Ectodermal cell (in vitro differentiated cells): ENCODE results near the gene PADI2.
"Not testable (repeated sequence)": the region's sequence is repeated elsewhere in the genome, so short reads cannot be mapped to it uniquely, and the experiment has no call there.

Source experiments
- H3K27ac ChIP-seq: 2 replicates; pipeline ENCODE4 v1.7.0; 2013; ENCODE audit warnings: mild to moderate bottlenecking, low read depth, low read length; ENCODE audit not compliant: insufficient read depth, poor library complexity, severe bottlenecking
- H3K27me3 ChIP-seq: 2 replicates; pipeline ENCODE4 v1.7.0; 2013; ENCODE audit warnings: mild to moderate bottlenecking, low read length; ENCODE audit not compliant: insufficient read depth, control insufficient read depth, poor library complexity, severe bottlenecking
- H3K36me3 ChIP-seq: one replicate; pipeline ENCODE4 v1.7.0; 2013; ENCODE audit warnings: low read length; ENCODE audit not compliant: control insufficient read depth, insufficient read depth
- H3K4me1 ChIP-seq: one replicate; pipeline ENCODE4 v1.7.0; 2013; ENCODE audit warnings: low read length; ENCODE audit not compliant: control insufficient read depth, insufficient read depth
- H3K4me3 ChIP-seq: 2 replicates; pipeline ENCODE4 v1.7.0; 2013; ENCODE audit warnings: low read depth, low read length, control low read depth; ENCODE audit not compliant: insufficient read depth
- H3K9me3 ChIP-seq: 2 replicates; pipeline ENCODE4 v1.7.0; 2013; ENCODE audit warnings: mild to moderate bottlenecking, low read length, moderate library complexity; ENCODE audit not compliant: control insufficient read depth
- WGBS, 2 experiments: methylation state at CpG; one replicate each; pipeline ENCODE4 v1.1.7; 2013; ENCODE audit warnings: missing lambda C conversion rate in 2 of 2; 5-methylcytosine and 5-hydroxymethylcytosine counted together

The PADI2 gene

GRCh38 chr1:17070163-17070525 lies 49.1 kb downstream of the PADI2 start:
- no peak overlapping the region for H3K27ac ChIP-seq
- no peaks in the 10 kb centered on the region for H3K9me3 ChIP-seq
- H3K4me1 ChIP-seq, result no peaks in the 10 kb centered on the region
- no peak overlapping the region for H3K4me3 ChIP-seq
- WGBS, 2 experiments, result 79 to 86% methylated on average over 10 of the region's 10 CpGs
- no peaks in the 10 kb centered on the region for H3K36me3 ChIP-seq
- no peaks in the 10 kb centered on the region for H3K27me3 ChIP-seq

- Histone ChIP-seq H3K27ac (no peak overlapping the region), H3K27me3 (no peaks in the 10 kb centered on the region), H3K9me3 (no peaks in the 10 kb centered on the region), H3K4me3 (no peak overlapping the region), H3K4me1 (no peaks in the 10 kb centered on the region), H3K36me3 (no peaks in the 10 kb centered on the region)
- 84 to 86% methylated on average over 6 of the region's 6 CpGs for WGBS, 2 experiments
Observed at GRCh38 chr1:17069452-17070162, 49.6 kb downstream of the PADI2 start.

DNA sequence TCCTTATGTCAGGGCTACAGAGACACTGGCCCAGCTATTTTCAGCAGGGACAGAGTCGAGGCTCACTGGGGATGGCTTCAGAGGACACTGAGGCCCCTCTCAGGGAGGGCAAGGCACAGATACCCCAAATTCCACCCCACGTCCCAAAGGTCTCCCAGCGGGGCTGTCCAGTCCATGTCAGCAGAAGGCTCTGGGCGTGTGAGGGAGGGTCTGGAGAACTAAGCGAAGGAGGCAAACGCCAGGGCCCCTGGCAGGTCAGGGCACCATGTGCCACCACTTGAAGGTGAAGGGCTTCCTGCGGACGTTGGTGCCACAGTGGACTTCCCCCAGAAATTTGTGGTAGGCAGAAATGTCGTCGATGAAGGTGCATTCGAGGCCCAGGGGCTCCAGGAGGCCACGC lies 50.5 kb downstream of the PADI2 start:
- WGBS, 2 experiments, result 77% methylated on average over 12 of the region's 12 CpGs
- no peaks in the 10 kb centered on the region for H3K27me3 ChIP-seq
- no peaks in the 10 kb centered on the region for H3K36me3 ChIP-seq
- no peak overlapping the region for H3K27ac ChIP-seq
- no peaks in the 10 kb centered on the region for H3K9me3 ChIP-seq
- H3K4me1 ChIP-seq, result no peaks in the 10 kb centered on the region
- no peak overlapping the region for H3K4me3 ChIP-seq

GRCh38 chr1:17067465-17068240 lies 51.6 kb downstream of the PADI2 start:
- H3K4me3 ChIP-seq, result no peak overlapping the region
- no peaks in the 10 kb centered on the region for H3K9me3 ChIP-seq
- H3K27me3 ChIP-seq, result no peaks in the 10 kb centered on the region
- H3K36me3 ChIP-seq, result no peaks in the 10 kb centered on the region
- no peaks in the 10 kb centered on the region for H3K4me1 ChIP-seq
- H3K27ac ChIP-seq, result no peak overlapping the region
- 81 to 83% methylated on average over 6 to 9 of the region's 10 CpGs for WGBS, 2 experiments

- Histone ChIP-seq H3K36me3 (no peaks in the 10 kb centered on the region), H3K9me3 (no peaks in the 10 kb centered on the region), H3K4me1 (no peaks in the 10 kb centered on the region), H3K27me3 (no peaks in the 10 kb centered on the region), H3K4me3 (no peak overlapping the region), H3K27ac (no peak overlapping the region)
- 87 to 89% methylated on average over 3 of the region's 3 CpGs for WGBS, 2 experiments
Observed at GRCh38 chr1:17067069-17067426, 52.2 kb downstream of the PADI2 start.

GRCh38 chr1:17066361-17067068 lies 52.7 kb downstream of the PADI2 start:
- 90 to 92% methylated on average over 11 of the region's 11 CpGs for WGBS, 2 experiments
- Histone ChIP-seq H3K27me3 (no peaks in the 10 kb centered on the region), H3K27ac (no peak overlapping the region), H3K36me3 (no peaks in the 10 kb centered on the region), H3K9me3 (no peaks in the 10 kb centered on the region), H3K4me1 (no peaks in the 10 kb centered on the region), H3K4me3 (no peak overlapping the region)

DNA sequence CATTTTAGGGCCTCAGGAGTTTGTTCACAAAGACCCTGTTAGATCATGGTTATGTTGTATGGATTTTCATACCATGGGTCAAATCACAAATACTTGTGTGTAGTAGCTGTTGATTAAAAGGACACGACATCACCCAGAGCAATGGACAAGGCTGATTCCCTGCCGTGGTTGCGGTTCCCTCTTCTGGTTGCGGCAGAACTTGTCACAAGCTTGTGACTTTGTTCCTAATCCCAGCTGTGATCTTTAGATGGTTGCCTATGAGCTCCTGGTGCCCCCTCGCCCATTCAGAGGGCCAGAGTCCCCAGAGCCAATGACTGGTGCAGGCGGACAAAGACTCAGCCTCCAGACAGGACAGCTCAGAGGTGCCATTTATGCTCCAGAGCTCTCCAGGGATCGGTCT lies 53.6 kb downstream of the PADI2 start:
- WGBS, 2 experiments, result 77 to 80% methylated on average over 7 of the region's 7 CpGs

DNA sequence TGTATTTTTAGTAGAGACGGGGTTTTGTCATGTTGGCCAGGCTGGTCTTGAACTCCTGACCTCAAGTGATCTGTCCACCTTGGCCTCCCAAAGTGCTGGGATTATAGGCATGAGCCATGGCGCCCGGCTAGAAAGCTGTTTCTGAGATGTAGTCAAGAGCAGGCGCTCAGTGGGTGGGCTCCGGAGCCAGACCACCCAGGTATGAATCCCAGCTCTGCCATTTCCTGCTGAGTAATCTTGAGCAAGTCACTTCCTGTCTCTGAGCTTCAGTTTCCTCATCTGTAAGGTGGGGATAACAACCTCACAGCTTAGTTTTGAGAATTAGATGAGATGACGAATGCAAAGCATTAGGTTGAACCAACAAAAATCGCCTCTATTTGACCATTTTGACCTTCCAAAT lies 56.5 kb downstream of the PADI2 start:
- not testable (repeated sequence) for H3K27me3 ChIP-seq, H3K36me3 ChIP-seq, H3K4me3 ChIP-seq, H3K27ac ChIP-seq, H3K9me3 ChIP-seq
- H3K4me1 ChIP-seq, result peaks cover 11% of the 10 kb centered on the region
- WGBS, 2 experiments, result 79% methylated on average over 7 of the region's 7 CpGs

More for the DNA sequence above, 53.6 kb downstream of the PADI2 start:
- H3K4me1 ChIP-seq, result peaks cover under 1% of the 10 kb centered on the region
- no peaks in the 10 kb centered on the region for H3K36me3 ChIP-seq
- no peak overlapping the region for H3K27ac ChIP-seq
- H3K9me3 ChIP-seq, result no peaks in the 10 kb centered on the region
- H3K27me3 ChIP-seq, result no peaks in the 10 kb centered on the region
- no peak overlapping the region for H3K4me3 ChIP-seq

- Histone ChIP-seq H3K27ac (no peak overlapping the region), H3K4me1 (peaks cover 11% of the 10 kb centered on the region), H3K4me3 (no peak overlapping the region), H3K27me3 (no peaks in the 10 kb centered on the region), H3K9me3 (no peaks in the 10 kb centered on the region), H3K36me3 (no peaks in the 10 kb centered on the region)
- WGBS, 2 experiments, result 91 to 93% methylated on average over 2 of the region's 2 CpGs
Observed at GRCh38 chr1:17061892-17062291, 57.4 kb downstream of the PADI2 start.

DNA sequence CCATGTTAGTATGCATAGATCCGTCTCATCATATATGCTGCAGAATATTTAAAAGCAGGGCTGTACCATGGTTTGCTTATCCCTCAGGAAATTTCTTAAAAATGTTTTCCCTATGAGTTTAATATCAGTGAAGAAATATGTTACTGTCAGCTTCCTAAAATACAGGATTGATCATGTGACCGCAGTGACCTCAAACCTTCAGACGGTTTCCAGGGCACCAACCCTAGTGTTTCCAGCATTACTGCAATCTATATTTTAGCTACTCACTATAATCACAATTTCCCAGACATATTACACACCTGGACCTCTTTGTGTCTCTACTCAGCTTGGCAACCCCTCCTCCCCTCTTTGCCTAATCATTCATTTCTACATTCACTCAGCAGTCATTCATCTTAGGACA lies 57.8 kb downstream of the PADI2 start:
- H3K4me1 ChIP-seq, result peaks cover 11% of the 10 kb centered on the region
- H3K9me3 ChIP-seq, result no peaks in the 10 kb centered on the region
- WGBS, 2 experiments, result 90 to 96% methylated on average over 3 of the region's 3 CpGs
- no peaks in the 10 kb centered on the region for H3K36me3 ChIP-seq
- no peak overlapping the region for H3K27ac ChIP-seq
- no peak overlapping the region for H3K4me3 ChIP-seq
- H3K27me3 ChIP-seq, result no peaks in the 10 kb centered on the region
